DND-41 (cell line): ENCODE measurements around the gene TBC1D4.

Source experiments
- ATAC-seq: fragments of 200-7000 bp; cut with Tn5 transposase; 3 replicates; pipeline ENCODE4 v1.9.1; 2021; ENCODE audit warnings: low read depth; ENCODE audit not compliant: insufficient read depth
- DNase-seq: peaks from one replicate; pipeline ENCODE4 v3.0.0-alpha.2; 2020
- H2AFZ ChIP-seq: 2 replicates; pipeline ENCODE4 v1.6.0; 2012; ENCODE audit warnings: low read depth, low read length
- H3K27ac ChIP-seq: 2 replicates; pipeline ENCODE4 v1.5.1; 2012; ENCODE audit warnings: low read length, inconsistent platforms
- H3K27me3 ChIP-seq: fragments of 200-600 bp; sonication (generic); 2 replicates; pipeline ENCODE4 v1.6.0; 2012; ENCODE audit warnings: low read length, mild to moderate bottlenecking, inconsistent platforms; ENCODE audit not compliant: insufficient read depth, poor library complexity
- H3K36me3 ChIP-seq: 2 replicates; pipeline ENCODE4 v1.5.1; 2012; ENCODE audit warnings: low read length, inconsistent platforms; ENCODE audit not compliant: insufficient read depth
- H3K4me1 ChIP-seq: 2 replicates; pipeline ENCODE4 v1.5.1; 2012; ENCODE audit warnings: mild to moderate bottlenecking, low read length; ENCODE audit not compliant: insufficient read depth
- H3K4me2 ChIP-seq: 2 replicates; pipeline ENCODE4 v1.6.0; 2012; ENCODE audit warnings: mild to moderate bottlenecking, moderate library complexity, low read length, inconsistent platforms; ENCODE audit not compliant: insufficient read depth
- H3K4me3 ChIP-seq, 2 experiments: fragments of 200-600 bp in 1 of 2; shearing (Covaris generic) in 1 of 2; 2 replicates each; pipeline ENCODE4 v1.5.1; 2012 to 2016; ENCODE audit warnings: inconsistent platforms in 2 of 2, low read length in 2 of 2, mild to moderate bottlenecking in 2 of 2, low read depth in 1 of 2, moderate library complexity in 1 of 2
- H3K79me2 ChIP-seq: 2 replicates; pipeline ENCODE4 v1.6.0; 2012; ENCODE audit warnings: low read length, inconsistent platforms; ENCODE audit not compliant: insufficient read depth
- H3K9ac ChIP-seq: 2 replicates; pipeline ENCODE4 v1.6.0; 2012; ENCODE audit warnings: low read depth, mild to moderate bottlenecking, inconsistent platforms, low read length, moderate library complexity
- H3K9me3 ChIP-seq: 2 replicates; pipeline ENCODE4 v1.5.1; 2012; ENCODE audit warnings: low read length, moderate library complexity, mild to moderate bottlenecking, inconsistent platforms; ENCODE audit not compliant: insufficient read depth, severe bottlenecking
- H4K20me1 ChIP-seq: 2 replicates; pipeline ENCODE4 v1.6.0; 2012; ENCODE audit warnings: low read length; ENCODE audit not compliant: insufficient read depth
- CTCF ChIP-seq: IDR thresholded peaks from 2 replicates; pipeline ENCODE4 v1.5.1; 2012; ENCODE audit warnings: borderline replicate concordance, low read length, moderate library complexity, mild to moderate bottlenecking; ENCODE audit not compliant: poor library complexity, severe bottlenecking; ENCODE audit errors: extremely low read depth
- EZH2 ChIP-seq: IDR thresholded peaks from 3 replicates; pipeline ENCODE4 v1.6.1; 2012; ENCODE audit warnings: borderline replicate concordance, low read depth, mild to moderate bottlenecking, moderate library complexity, low read length, inconsistent platforms; ENCODE audit not compliant: severe bottlenecking

Gene TBC1D4

DNA sequence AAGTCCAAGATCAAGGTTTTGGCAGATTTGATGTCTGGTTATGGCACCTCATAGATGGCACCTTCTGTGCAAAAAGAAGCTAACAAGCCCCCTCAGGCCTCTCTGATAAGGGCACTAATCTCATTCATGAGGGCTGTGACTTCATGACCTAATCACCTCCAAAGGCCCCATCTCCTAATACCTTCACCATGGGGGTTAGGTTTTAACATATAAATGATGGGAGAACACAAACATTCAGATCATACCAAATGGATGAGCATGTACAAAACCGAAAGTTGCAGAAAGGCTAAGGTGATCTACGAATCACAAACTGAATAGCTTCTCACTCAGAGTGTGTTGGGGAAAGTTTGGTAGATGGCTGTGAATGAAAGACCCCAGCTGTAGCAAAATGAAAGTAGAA lies 217.4 kb downstream of the TBC1D4 start:
- no peak overlapping the region for H2AFZ ChIP-seq
- no peaks in the 10 kb centered on the region for H3K4me1 ChIP-seq
- no peaks in the 10 kb centered on the region for H3K9me3 ChIP-seq
- H3K27ac ChIP-seq: no peak overlapping the region
- DNase-seq (no peak), ATAC-seq (no peak)
- H3K79me2 ChIP-seq: no peaks in the 10 kb centered on the region
- H3K4me3 ChIP-seq: no peak overlapping the region
- H3K27me3 ChIP-seq: no peaks in the 10 kb centered on the region
- TF ChIP-seq EZH2 (no peak), CTCF (no peak)
- H4K20me1 ChIP-seq: no peaks in the 10 kb centered on the region
- H3K36me3 ChIP-seq: no peaks in the 10 kb centered on the region
- H3K9ac ChIP-seq: no peak overlapping the region
- no peak overlapping the region for H3K4me2 ChIP-seq

- Histone ChIP-seq H3K9ac (no peak overlapping the region), H3K9me3 (no peaks in the 10 kb centered on the region), H4K20me1 (no peaks in the 10 kb centered on the region), H3K36me3 (no peaks in the 10 kb centered on the region), H3K27me3 (no peaks in the 10 kb centered on the region), H3K4me2 (no peak overlapping the region), H3K79me2 (no peaks in the 10 kb centered on the region), H2AFZ (no peak overlapping the region), H3K4me1 (no peaks in the 10 kb centered on the region), H3K4me3 (no peak overlapping the region), H3K27ac (no peak overlapping the region)
- DNase-seq (no peak), ATAC-seq (no peak)
- TF ChIP-seq EZH2 (no peak), CTCF (no peak)
Observed at GRCh38 chr13:75263741-75264407, 218.1 kb downstream of the TBC1D4 start.

DNA sequence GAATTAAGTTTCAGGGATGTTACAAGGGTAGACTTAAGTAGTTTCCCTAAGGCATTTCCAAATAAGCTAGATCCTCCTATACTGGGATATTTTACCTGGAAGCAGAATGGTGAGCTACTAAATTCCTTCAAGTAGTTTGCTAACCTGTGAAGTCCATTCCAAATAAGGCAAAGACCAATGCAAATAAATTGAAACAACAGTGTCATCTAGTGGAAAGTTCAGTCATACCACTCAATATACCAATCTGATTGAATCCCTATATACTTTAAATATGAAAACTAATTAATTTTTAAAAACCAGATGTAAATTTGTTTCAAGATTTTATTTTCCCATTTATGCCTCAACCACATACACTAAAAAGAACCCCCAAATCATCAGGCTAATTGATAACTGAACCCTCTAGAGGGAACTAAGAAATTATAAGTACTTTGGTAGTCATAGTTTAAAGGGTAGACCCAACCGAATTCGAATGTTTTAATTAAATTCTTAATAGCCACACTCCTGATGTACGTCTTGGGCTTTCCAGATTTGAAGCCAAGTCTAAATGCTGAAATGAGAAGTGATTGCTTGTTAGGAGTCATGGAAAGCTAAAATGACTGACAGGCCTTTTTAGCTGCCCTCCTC lies 223.7 kb downstream of the TBC1D4 start:
- Histone ChIP-seq H3K27me3 (peaks cover 3% of the 10 kb centered on the region), H3K4me3 (no peak overlapping the region), H3K9me3 (no peaks in the 10 kb centered on the region), H3K79me2 (no peaks in the 10 kb centered on the region), H4K20me1 (no peaks in the 10 kb centered on the region), H3K4me2 (no peak overlapping the region), H2AFZ (no peak overlapping the region), H3K27ac (no peak overlapping the region), H3K36me3 (no peaks in the 10 kb centered on the region), H3K9ac (no peak overlapping the region), H3K4me1 (no peaks in the 10 kb centered on the region)
- ATAC-seq: peak; percentile 49; the same call in 1 of the 3 replicates
- no peak for DNase-seq
- peak; percentile 56 for TF ChIP-seq CTCF
- TF ChIP-seq EZH2: no peak
